DOHH2 (cell line): ENCODE measurements around the gene MS4A6A.
"Not testable (repeated sequence)": the region's sequence is repeated elsewhere in the genome, so short reads cannot be mapped to it uniquely, and the experiment has no call there.

ENCODE experiments used
- H3F3A ChIP-seq: fragments of 200-600 bp; sonication (generic), shearing (Covaris generic); 2 replicates; pipeline ENCODE4 v1.6.0; 2016; ENCODE audit warnings: antibody characterized with exemption, mild to moderate bottlenecking; ENCODE audit not compliant: control insufficient read depth, insufficient read depth
- H3K27ac ChIP-seq: fragments of 200-600 bp; sonication (generic); 2 replicates; pipeline ENCODE4 v1.5.1; 2014; ENCODE audit warnings: low read depth, mild to moderate bottlenecking, low read length, moderate library complexity
- H3K27me3 ChIP-seq: fragments of 200-600 bp; sonication (generic); 2 replicates; pipeline ENCODE4 v1.6.1; 2014; ENCODE audit warnings: mild to moderate bottlenecking, low read length, mixed read lengths; ENCODE audit not compliant: control insufficient read depth
- H3K36me3 ChIP-seq: fragments of 200-600 bp; sonication (generic); 2 replicates; pipeline ENCODE4 v1.6.1; 2014; ENCODE audit warnings: mild to moderate bottlenecking, low read length, moderate library complexity, mixed read lengths; ENCODE audit not compliant: control insufficient read depth
- H3K4me1 ChIP-seq: fragments of 200-600 bp; sonication (generic); 2 replicates; pipeline ENCODE4 v1.6.1; 2014; ENCODE audit warnings: mild to moderate bottlenecking, low read length, mixed read lengths; ENCODE audit not compliant: control insufficient read depth
- H3K4me2 ChIP-seq: fragments of 200-600 bp; sonication (generic); 2 replicates; pipeline ENCODE4 v1.6.0; 2014; ENCODE audit warnings: mild to moderate bottlenecking, low read length, moderate library complexity
- H3K4me3 ChIP-seq: fragments of 200-600 bp; sonication (generic); 2 replicates; pipeline ENCODE4 v1.5.1; 2014; ENCODE audit warnings: mild to moderate bottlenecking, low read length, mixed read lengths
- H3K79me2 ChIP-seq: fragments of 200-600 bp; sonication (generic); 2 replicates; pipeline ENCODE4 v1.6.1; 2014; ENCODE audit warnings: mild to moderate bottlenecking, low read length, mixed read lengths; ENCODE audit not compliant: control insufficient read depth
- H3K9me2 ChIP-seq: fragments of 200-600 bp; sonication (generic); replicated peaks from 2 replicates; pipeline ENCODE4 v1.6.1; 2014; ENCODE audit warnings: mild to moderate bottlenecking, low read length, mixed read lengths; ENCODE audit not compliant: control insufficient read depth
- H3K9me3 ChIP-seq: fragments of 200-600 bp; sonication (generic); 2 replicates; pipeline ENCODE4 v1.6.1; 2014; ENCODE audit warnings: antibody characterized with exemption, low read length, mixed read lengths; ENCODE audit not compliant: control insufficient read depth, insufficient read depth
- H4K20me1 ChIP-seq: fragments of 200-600 bp; sonication (generic); 2 replicates; pipeline ENCODE4 v1.6.0; 2014; ENCODE audit warnings: low read depth, mild to moderate bottlenecking, antibody characterized with exemption, low read length, moderate library complexity; ENCODE audit not compliant: control insufficient read depth, insufficient read depth
- CTCF ChIP-seq: fragments of 200-600 bp; sonication (generic); IDR thresholded peaks from one replicate; pipeline ENCODE4 v1.5.1; 2014; ENCODE audit warnings: antibody characterized with exemption, mild to moderate bottlenecking, low read depth, low read length; ENCODE audit not compliant: poor library complexity, severe bottlenecking
- EZH2phosphoT487 ChIP-seq: fragments of 200-600 bp; sonication (generic); IDR thresholded peaks from 2 replicates; pipeline ENCODE4 v1.6.1; 2017; ENCODE audit warnings: borderline replicate concordance, mild to moderate bottlenecking, antibody characterized with exemption, low read length, moderate library complexity, mixed read lengths

Gene MS4A6A

DNA sequence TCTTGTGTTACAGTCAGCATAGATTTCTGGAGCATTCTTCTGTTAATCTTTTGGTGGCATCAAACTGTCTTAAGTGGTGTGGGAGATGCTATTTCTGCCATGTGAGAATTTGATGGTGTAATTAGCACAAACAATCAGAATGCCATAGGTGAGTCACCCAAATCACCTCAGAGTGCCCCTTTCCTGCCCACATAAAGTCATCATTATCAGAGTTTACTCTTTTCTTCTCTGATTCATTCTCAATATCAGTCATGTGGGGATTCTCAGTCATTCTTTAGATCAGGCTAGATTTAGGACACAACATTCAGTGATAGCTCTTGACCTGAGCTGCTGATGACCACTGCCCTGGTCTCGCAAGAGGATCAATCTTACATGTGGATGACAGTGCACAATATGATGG is 23.7 kb upstream of the MS4A6A start:
- no peaks in the 10 kb centered on the region for H3K4me1 ChIP-seq
- no peaks in the 10 kb centered on the region; the same call in 1 of the 2 replicates for H3K27me3 ChIP-seq
- no peaks in the 10 kb centered on the region for H3K36me3 ChIP-seq
- H3K79me2 ChIP-seq: no peaks in the 10 kb centered on the region
- H3F3A ChIP-seq: no peaks in the 10 kb centered on the region
- H3K27ac ChIP-seq: no peak overlapping the region
- no peaks in the 10 kb centered on the region for H4K20me1 ChIP-seq
- no peak overlapping the region for H3K4me2 ChIP-seq
- no peaks in the 10 kb centered on the region for H3K9me2 ChIP-seq
- H3K4me3 ChIP-seq: no peak overlapping the region
- peaks cover 2% of the 10 kb centered on the region; the same call in 1 of the 2 replicates for H3K9me3 ChIP-seq
- no peak for TF ChIP-seq EZH2phosphoT487
- no peak for TF ChIP-seq CTCF

DNA sequence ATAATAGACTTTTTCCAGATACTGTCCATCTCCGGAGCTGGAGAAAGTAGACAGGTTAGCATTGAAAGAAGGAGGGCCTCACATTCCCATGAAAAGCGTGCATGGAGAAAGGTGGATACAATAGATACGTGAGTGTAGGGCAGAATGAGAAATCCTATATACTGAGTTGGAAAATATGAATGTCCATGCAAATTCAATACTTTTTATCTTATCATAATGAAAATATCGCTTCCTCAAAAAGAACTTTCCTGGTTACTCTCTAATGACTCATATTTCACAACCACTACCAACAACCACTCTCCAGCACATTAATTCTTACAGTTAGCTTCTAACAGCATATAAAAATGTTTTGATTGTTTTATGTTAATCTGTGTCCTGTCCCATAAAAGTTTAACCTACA is 22.0 kb upstream of the MS4A6A start:
- Histone ChIP-seq H3K9me2 (no peaks in the 10 kb centered on the region), H3K27ac (no peak overlapping the region), H3K4me1 (no peaks in the 10 kb centered on the region), H3K9me3 (peaks cover 2% of the 10 kb centered on the region; the same call in 1 of the 2 replicates), H3K27me3 (no peaks in the 10 kb centered on the region; the same call in 1 of the 2 replicates), H3K79me2 (no peaks in the 10 kb centered on the region), H3K4me3 (no peak overlapping the region), H4K20me1 (no peaks in the 10 kb centered on the region), H3K4me2 (no peak overlapping the region), H3F3A (no peaks in the 10 kb centered on the region), H3K36me3 (no peaks in the 10 kb centered on the region)
- TF ChIP-seq EZH2phosphoT487 (no peak), CTCF (no peak)

- not testable (repeated sequence) for H3K9me3 ChIP-seq, H3K36me3 ChIP-seq, H3K27ac ChIP-seq, H3K4me2 ChIP-seq, H3F3A ChIP-seq, H4K20me1 ChIP-seq, H3K9me2 ChIP-seq, H3K79me2 ChIP-seq, H3K4me1 ChIP-seq, H3K4me3 ChIP-seq, H3K27me3 ChIP-seq
Observed at GRCh38 chr11:60201334-60201733, 18.5 kb upstream of the MS4A6A start.

GRCh38 chr11:60197442-60197841 is 14.6 kb upstream of the MS4A6A start:
- no peaks in the 10 kb centered on the region for H3K36me3 ChIP-seq
- peaks cover 2% of the 10 kb centered on the region; the same call in 1 of the 2 replicates for H3K9me3 ChIP-seq
- no peak overlapping the region for H3K27ac ChIP-seq
- H3K4me2 ChIP-seq: no peak overlapping the region
- no peaks in the 10 kb centered on the region for H3K79me2 ChIP-seq
- no peaks in the 10 kb centered on the region for H3F3A ChIP-seq
- no peak for TF ChIP-seq CTCF
- TF ChIP-seq EZH2phosphoT487: no peak
- H3K27me3 ChIP-seq: peaks cover 3% of the 10 kb centered on the region; the same call in 1 of the 2 replicates
- no peak overlapping the region for H3K4me3 ChIP-seq
- no peaks in the 10 kb centered on the region for H3K9me2 ChIP-seq
- H3K4me1 ChIP-seq: no peaks in the 10 kb centered on the region
- no peaks in the 10 kb centered on the region for H4K20me1 ChIP-seq
